Neural progenitor cell (in vitro differentiated cells): ENCODE measurements around the gene MACROD2. TPM values are rescaled to one million over a fixed set of nuclear protein-coding genes. Genes with fewer than 3 reads are reported as not detected.

ENCODE experiments used
- DNase-seq: peaks from one replicate; pipeline ENCODE4 v3.0.0-alpha.2; 2016; ENCODE audit warnings: low spot score
- H2AFZ ChIP-seq: fragments of 200-600 bp; sonication (generic); replicated peaks from 2 replicates; pipeline ENCODE4 v1.6.1; 2016; ENCODE audit warnings: antibody characterized with exemption
- H3F3A ChIP-seq: fragments of 200-600 bp; sonication (generic); 2 replicates; pipeline ENCODE4 v1.6.1; 2016; ENCODE audit warnings: antibody characterized with exemption, low read depth
- H3K27ac ChIP-seq: fragments of 200-600 bp; sonication (generic); 2 replicates; pipeline ENCODE4 v1.5.1; 2016; ENCODE audit warnings: mild to moderate bottlenecking
- H3K27me3 ChIP-seq: fragments of 200-600 bp; sonication (generic); 2 replicates; pipeline ENCODE4 v1.6.1; 2016; ENCODE audit warnings: mild to moderate bottlenecking, moderate library complexity
- H3K36me3 ChIP-seq: fragments of 200-600 bp; sonication (generic); 2 replicates; pipeline ENCODE4 v1.5.1; 2016
- H3K4me1 ChIP-seq: fragments of 200-600 bp; sonication (generic); 2 replicates; pipeline ENCODE4 v1.6.1; 2016; ENCODE audit warnings: mixed run types
- H3K4me2 ChIP-seq: fragments of 200-600 bp; sonication (generic); 2 replicates; pipeline ENCODE4 v1.6.1; 2016
- H3K4me3 ChIP-seq: fragments of 200-600 bp; sonication (generic); 2 replicates; pipeline ENCODE4 v1.5.1; 2016
- H3K79me2 ChIP-seq: fragments of 200-600 bp; sonication (generic); 2 replicates; pipeline ENCODE4 v1.6.1; 2016; ENCODE audit warnings: low read depth
- H3K9ac ChIP-seq: fragments of 200-600 bp; sonication (generic); 2 replicates; pipeline ENCODE4 v1.6.1; 2016
- H3K9me3 ChIP-seq: fragments of 200-600 bp; sonication (generic); 2 replicates; pipeline ENCODE4 v1.5.1; 2016; ENCODE audit warnings: low read depth
- H4K20me1 ChIP-seq: fragments of 200-600 bp; sonication (generic); 2 replicates; pipeline ENCODE4 v1.6.1; 2016; ENCODE audit warnings: low read depth
- H3K27ac Mint-ChIP-seq: 3 replicates; pipeline ENCODE4 v1.8.0; 2021; ENCODE audit warnings: mixed read lengths
- H3K27me3 Mint-ChIP-seq: 2 replicates; pipeline ENCODE4 v1.8.0; 2022; ENCODE audit warnings: low read depth, mild to moderate bottlenecking, inconsistent platforms, moderate library complexity, mixed read lengths; ENCODE audit not compliant: insufficient read depth
- H3K36me3 Mint-ChIP-seq: 3 replicates; pipeline ENCODE4 v1.8.0; 2021; ENCODE audit warnings: mixed read lengths
- H3K4me1 Mint-ChIP-seq: 3 replicates; pipeline ENCODE4 v1.8.0; 2021; ENCODE audit warnings: mixed read lengths
- H3K4me3 Mint-ChIP-seq: 3 replicates; pipeline ENCODE4 v1.8.0; 2021; ENCODE audit warnings: mild to moderate bottlenecking, moderate library complexity, mixed read lengths
- H3K9me3 Mint-ChIP-seq: 3 replicates; pipeline ENCODE4 v1.8.0; 2020; ENCODE audit warnings: mixed read lengths
- EZH2 ChIP-seq: fragments of 200-600 bp; sonication (generic); IDR thresholded peaks from 2 replicates; pipeline ENCODE4 v1.6.1; 2017; ENCODE audit warnings: antibody characterized with exemption, mild to moderate bottlenecking, moderate library complexity
- EZH2phosphoT487 ChIP-seq: fragments of 200-600 bp; sonication (generic); IDR thresholded peaks from 2 replicates; pipeline ENCODE4 v1.6.1; 2017; ENCODE audit warnings: antibody characterized with exemption
- total RNA-seq: library from RNA; depleted of rRNA; stranded (reverse); fragments of >200 nt; gene quantifications from 2 replicates; pipeline ENCODE4 v1.2.3, GENCODE V29; 2015; ENCODE audit warnings: low replicate concordance
- TF ChIP-seq, protein P1 (sequence below): fragments of 200-600 bp; sonication (generic); IDR thresholded peaks from 2 replicates; pipeline ENCODE4 v1.5.1; 2017; ENCODE audit warnings: antibody characterized with exemption, mild to moderate bottlenecking

Gene MACROD2
- total RNA-seq, 1 donor from 2014 or later = 11.9 TPM

DNA sequence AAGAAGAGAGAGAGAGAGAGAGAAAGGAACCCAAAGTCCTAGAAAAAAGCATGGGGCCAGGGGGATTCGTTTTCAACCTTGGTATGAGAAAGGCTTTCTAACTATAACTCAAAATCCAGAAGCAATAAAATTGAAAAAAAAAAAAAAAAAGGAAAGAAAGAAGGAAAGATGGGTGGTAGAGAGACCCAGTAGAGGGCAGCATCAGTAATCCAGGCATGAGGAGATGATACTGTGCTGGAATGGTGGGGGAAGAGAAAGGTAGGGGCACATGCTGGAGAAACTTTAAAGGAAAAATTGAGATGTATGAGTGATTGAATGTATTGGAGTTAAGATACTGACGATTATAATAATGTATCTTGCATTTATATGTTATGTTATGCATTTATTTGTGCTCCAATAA lies 1382.8 kb downstream of the MACROD2 start:
- H3K9me3 ChIP-seq = no peaks in the 10 kb centered on the region
- Mint-ChIP-seq H3K27me3 (peaks cover 8% of the 10 kb centered on the region), H3K4me1 (no peaks in the 10 kb centered on the region), H3K27ac (no peak overlapping the region), H3K4me3 (no peak overlapping the region), H3K9me3 (no peaks in the 10 kb centered on the region), H3K36me3 (no peaks in the 10 kb centered on the region)
- H3K4me2 ChIP-seq = no peak overlapping the region
- no peak overlapping the region for H2AFZ ChIP-seq
- H3K27me3 ChIP-seq = no peaks in the 10 kb centered on the region
- no peak overlapping the region for H3K9ac ChIP-seq
- DNase-seq = no peak
- H3K4me1 ChIP-seq = no peaks in the 10 kb centered on the region
- H3K79me2 ChIP-seq = no peaks in the 10 kb centered on the region
- no peaks in the 10 kb centered on the region for H3K36me3 ChIP-seq
- no peaks in the 10 kb centered on the region for H4K20me1 ChIP-seq
- H3F3A ChIP-seq = no peaks in the 10 kb centered on the region
- H3K4me3 ChIP-seq = no peak overlapping the region
- no peak overlapping the region for H3K27ac ChIP-seq
- TF ChIP-seq, protein P1, sequence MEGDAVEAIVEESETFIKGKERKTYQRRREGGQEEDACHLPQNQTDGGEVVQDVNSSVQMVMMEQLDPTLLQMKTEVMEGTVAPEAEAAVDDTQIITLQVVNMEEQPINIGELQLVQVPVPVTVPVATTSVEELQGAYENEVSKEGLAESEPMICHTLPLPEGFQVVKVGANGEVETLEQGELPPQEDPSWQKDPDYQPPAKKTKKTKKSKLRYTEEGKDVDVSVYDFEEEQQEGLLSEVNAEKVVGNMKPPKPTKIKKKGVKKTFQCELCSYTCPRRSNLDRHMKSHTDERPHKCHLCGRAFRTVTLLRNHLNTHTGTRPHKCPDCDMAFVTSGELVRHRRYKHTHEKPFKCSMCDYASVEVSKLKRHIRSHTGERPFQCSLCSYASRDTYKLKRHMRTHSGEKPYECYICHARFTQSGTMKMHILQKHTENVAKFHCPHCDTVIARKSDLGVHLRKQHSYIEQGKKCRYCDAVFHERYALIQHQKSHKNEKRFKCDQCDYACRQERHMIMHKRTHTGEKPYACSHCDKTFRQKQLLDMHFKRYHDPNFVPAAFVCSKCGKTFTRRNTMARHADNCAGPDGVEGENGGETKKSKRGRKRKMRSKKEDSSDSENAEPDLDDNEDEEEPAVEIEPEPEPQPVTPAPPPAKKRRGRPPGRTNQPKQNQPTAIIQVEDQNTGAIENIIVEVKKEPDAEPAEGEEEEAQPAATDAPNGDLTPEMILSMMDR = peak; percentile 39
- no peak for TF ChIP-seq EZH2phosphoT487

DNA sequence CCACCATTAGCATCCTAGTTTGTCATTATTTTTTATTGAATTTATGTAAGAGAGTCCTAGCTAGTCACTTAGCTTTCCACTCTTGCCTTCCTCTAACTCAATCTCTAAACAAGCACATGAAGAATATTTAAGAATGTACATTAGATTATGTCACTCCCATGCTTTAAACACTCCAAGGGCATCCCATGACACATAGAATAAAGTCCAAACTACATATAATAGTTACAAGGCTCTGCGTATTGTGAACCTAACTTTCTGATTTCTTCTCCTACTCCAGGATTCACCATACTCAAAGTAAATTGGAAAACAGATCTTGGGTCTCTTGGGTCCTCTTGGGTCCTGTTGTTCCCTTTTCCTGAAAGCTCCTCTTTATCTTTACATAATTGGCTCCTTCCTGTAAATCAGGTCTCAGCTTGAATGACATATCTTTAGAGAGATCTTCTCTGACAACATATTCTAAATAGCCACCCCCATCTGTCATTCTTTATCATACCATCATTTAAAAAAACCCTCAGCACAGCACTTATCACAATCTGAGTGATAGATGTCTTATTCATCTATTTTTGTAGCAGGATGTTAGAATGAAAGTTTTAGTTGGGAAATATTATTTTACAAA lies 1384.5 kb downstream of the MACROD2 start:
- H3F3A ChIP-seq = no peaks in the 10 kb centered on the region
- H3K27ac ChIP-seq = no peak overlapping the region
- H3K79me2 ChIP-seq = no peaks in the 10 kb centered on the region
- Mint-ChIP-seq H3K9me3 (no peaks in the 10 kb centered on the region), H3K36me3 (no peaks in the 10 kb centered on the region), H3K27me3 (peaks cover 8% of the 10 kb centered on the region), H3K27ac (no peak overlapping the region), H3K4me1 (no peaks in the 10 kb centered on the region), H3K4me3 (no peak overlapping the region)
- H3K4me2 ChIP-seq = no peak overlapping the region
- no peak overlapping the region for H3K9ac ChIP-seq
- no peaks in the 10 kb centered on the region for H4K20me1 ChIP-seq
- no peak for DNase-seq
- H3K27me3 ChIP-seq = no peaks in the 10 kb centered on the region
- no peak overlapping the region for H2AFZ ChIP-seq
- no peaks in the 10 kb centered on the region for H3K36me3 ChIP-seq
- H3K4me1 ChIP-seq = no peaks in the 10 kb centered on the region
- H3K4me3 ChIP-seq = no peak overlapping the region
- TF ChIP-seq, protein P1 = no peak
- TF ChIP-seq EZH2 (no peak), EZH2phosphoT487 (no peak)
- H3K9me3 ChIP-seq = no peaks in the 10 kb centered on the region

DNA sequence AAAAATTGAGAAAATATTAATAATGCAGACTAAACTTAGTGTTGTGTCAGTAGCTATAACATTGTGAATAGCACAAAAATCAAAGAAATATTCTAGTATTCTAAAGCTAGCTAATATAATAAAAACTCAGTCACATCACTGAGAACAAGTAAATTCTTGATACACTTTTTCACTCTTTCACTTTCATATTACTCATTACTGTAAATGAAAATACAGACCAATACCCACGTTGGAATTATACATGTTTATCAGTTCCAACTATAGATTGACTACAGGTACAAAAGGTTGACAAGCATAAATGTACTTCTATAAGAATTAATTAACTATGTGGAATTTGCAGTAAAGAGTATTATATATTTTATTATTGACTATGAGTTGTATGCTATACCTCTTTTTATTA lies 1385.5 kb downstream of the MACROD2 start:
- Histone ChIP-seq H3K36me3 (no peaks in the 10 kb centered on the region), H3K79me2 (no peaks in the 10 kb centered on the region), H3K4me2 (no peak overlapping the region), H3K4me3 (no peak overlapping the region), H3K27me3 (no peaks in the 10 kb centered on the region), H3K27ac (no peak overlapping the region), H3K9ac (no peak overlapping the region), H3K4me1 (no peaks in the 10 kb centered on the region), H4K20me1 (no peaks in the 10 kb centered on the region), H2AFZ (no peak overlapping the region), H3K9me3 (no peaks in the 10 kb centered on the region), H3F3A (no peaks in the 10 kb centered on the region)
- no peaks in the 10 kb centered on the region for H3K36me3 Mint-ChIP-seq
- DNase-seq = no peak
- H3K4me3 Mint-ChIP-seq = no peak overlapping the region
- H3K9me3 Mint-ChIP-seq = no peaks in the 10 kb centered on the region
- TF ChIP-seq EZH2phosphoT487 (no peak), EZH2 (no peak)
- TF ChIP-seq, protein P1 = no peak
- H3K4me1 Mint-ChIP-seq = peaks cover 1% of the 10 kb centered on the region
- no peak overlapping the region for H3K27ac Mint-ChIP-seq
- H3K27me3 Mint-ChIP-seq = peaks cover 8% of the 10 kb centered on the region
